Measurements from ENCODE around the gene SCARF2. TPM values are rescaled to one million over a fixed set of nuclear protein-coding genes. Genes with fewer than 3 reads are reported as not detected.
"Not testable (repeated sequence)": the region's sequence is repeated elsewhere in the genome, so short reads cannot be mapped to it uniquely, and the experiment has no call there.

The SCARF2 gene
- total and polyA plus RNA-seq, 2 donors (not counting 1 experiment from before 2014, with no cell fraction given): 8.1 to 14.5 TPM

- peak in 1 of 2 donors; percentile 51 for DNase-seq (ENCODE audit: low read depth in 2 of 2)
- Histone ChIP-seq H3K9me3 (ENCODE audit: control insufficient read depth, insufficient read depth, low read depth, low read length) (no peaks in the 10 kb centered on the region), H3K36me3 (ENCODE audit: control insufficient read depth, insufficient read depth, low read length) (no peaks in the 10 kb centered on the region), H3K79me2 (ENCODE audit: control insufficient read depth, insufficient read depth, low read length) (no peaks in the 10 kb centered on the region), H3K27ac (ENCODE audit: insufficient read depth, low read length) (no peak overlapping the region), H3K4me1 (ENCODE audit: control insufficient read depth, extremely low read depth, insufficient read depth, low read length) (no peaks in the 10 kb centered on the region), H3K27me3 (ENCODE audit: control insufficient read depth, insufficient read depth, low read length) (no peaks in the 10 kb centered on the region), H2AFZ (ENCODE audit: low read length) (no peak overlapping the region), H3K9ac (ENCODE audit: insufficient read depth, low read length) (no peak overlapping the region), H4K20me1 (ENCODE audit: control insufficient read depth, extremely low read depth, insufficient read depth, low read length) (no peaks in the 10 kb centered on the region), H3K4me3 (replicated peaks in 1 of 4; ENCODE audit: control extremely low read depth in 1 of 4, insufficient read depth in 1 of 4, low read depth in 3 of 4, low read length in 4 of 4) (no peak overlapping the region), H3K4me2 (ENCODE audit: extremely low read depth, insufficient read depth, low read length) (no peak overlapping the region)
- TF ChIP-seq EZH2 (IDR thresholded peaks at IDR 0.05; ENCODE audit: low read length, missing control alignments) (no peak), CTCF (conservative IDR thresholded peaks at IDR 0.05 in 1 of 2, IDR thresholded peaks at IDR 0.05 in 1 of 2; ENCODE audit: low read depth in 1 of 2, low read length in 2 of 2) (no peak)
Measured at GRCh38 chr22:20455709-20456063, 18.1 kb upstream of the SCARF2 start.

GRCh38 chr22:20453222-20453621, 15.6 kb upstream of the SCARF2 start:
- DNase-seq (ENCODE audit: low read depth in 2 of 2): no peak
- TF ChIP-seq CTCF (conservative IDR thresholded peaks at IDR 0.05 in 1 of 2, IDR thresholded peaks at IDR 0.05 in 1 of 2; ENCODE audit: low read depth in 1 of 2, low read length in 2 of 2) (no peak), EZH2 (IDR thresholded peaks at IDR 0.05; ENCODE audit: low read length, missing control alignments) (no peak)
- no peak overlapping the region for H2AFZ ChIP-seq (ENCODE audit: low read length)
- no peak overlapping the region for H3K27ac ChIP-seq (ENCODE audit: insufficient read depth, low read length)
- no peak overlapping the region for H3K4me2 ChIP-seq (ENCODE audit: extremely low read depth, insufficient read depth, low read length)
- no peaks in the 10 kb centered on the region for H3K27me3 ChIP-seq (ENCODE audit: control insufficient read depth, insufficient read depth, low read length)
- no peaks in the 10 kb centered on the region for H3K9me3 ChIP-seq (ENCODE audit: control insufficient read depth, insufficient read depth, low read depth, low read length)
- no peak overlapping the region for H3K4me3 ChIP-seq (replicated peaks in 1 of 4; ENCODE audit: control extremely low read depth in 1 of 4, insufficient read depth in 1 of 4, low read depth in 3 of 4, low read length in 4 of 4)
- no peaks in the 10 kb centered on the region for H4K20me1 ChIP-seq (ENCODE audit: control insufficient read depth, extremely low read depth, insufficient read depth, low read length)
- H3K79me2 ChIP-seq (ENCODE audit: control insufficient read depth, insufficient read depth, low read length): no peaks in the 10 kb centered on the region
- no peaks in the 10 kb centered on the region for H3K36me3 ChIP-seq (ENCODE audit: control insufficient read depth, insufficient read depth, low read length)
- no peaks in the 10 kb centered on the region for H3K4me1 ChIP-seq (ENCODE audit: control insufficient read depth, extremely low read depth, insufficient read depth, low read length)
- no peak overlapping the region for H3K9ac ChIP-seq (ENCODE audit: insufficient read depth, low read length)

- no peak for TF ChIP-seq CTCF (conservative IDR thresholded peaks at IDR 0.05 in 1 of 2, IDR thresholded peaks at IDR 0.05 in 1 of 2; ENCODE audit: low read depth in 1 of 2, low read length in 2 of 2)
- TF ChIP-seq EZH2 (IDR thresholded peaks at IDR 0.05; ENCODE audit: low read length, missing control alignments): no peak
- H3K27ac ChIP-seq (ENCODE audit: insufficient read depth, low read length): no peak overlapping the region
Measured at GRCh38 chr22:20451920-20452319, 14.3 kb upstream of the SCARF2 start.

GRCh38 chr22:20451129-20451778, 13.6 kb upstream of the SCARF2 start:
- H3K79me2 ChIP-seq (ENCODE audit: control insufficient read depth, insufficient read depth, low read length); H2AFZ ChIP-seq (ENCODE audit: low read length); H3K36me3 ChIP-seq (ENCODE audit: control insufficient read depth, insufficient read depth, low read length); H3K4me2 ChIP-seq (ENCODE audit: extremely low read depth, insufficient read depth, low read length); H3K9ac ChIP-seq (ENCODE audit: insufficient read depth, low read length); H3K4me3 ChIP-seq (replicated peaks in 1 of 4; ENCODE audit: control extremely low read depth in 1 of 4, insufficient read depth in 1 of 4, low read depth in 3 of 4, low read length in 4 of 4); H3K4me1 ChIP-seq (ENCODE audit: control insufficient read depth, extremely low read depth, insufficient read depth, low read length); H3K9me3 ChIP-seq (ENCODE audit: control insufficient read depth, insufficient read depth, low read depth, low read length); DNase-seq (ENCODE audit: low read depth in 2 of 2); H3K27me3 ChIP-seq (ENCODE audit: control insufficient read depth, insufficient read depth, low read length); H3K27ac ChIP-seq (ENCODE audit: insufficient read depth, low read length); H4K20me1 ChIP-seq (ENCODE audit: control insufficient read depth, extremely low read depth, insufficient read depth, low read length): not testable (repeated sequence)

More at GRCh38 chr22:20451920-20452319, 14.3 kb upstream of the SCARF2 start:
- Histone ChIP-seq H3K4me3 (replicated peaks in 1 of 4; ENCODE audit: control extremely low read depth in 1 of 4, insufficient read depth in 1 of 4, low read depth in 3 of 4, low read length in 4 of 4) (no peak overlapping the region), H4K20me1 (ENCODE audit: control insufficient read depth, extremely low read depth, insufficient read depth, low read length) (no peaks in the 10 kb centered on the region), H3K36me3 (ENCODE audit: control insufficient read depth, insufficient read depth, low read length) (no peaks in the 10 kb centered on the region), H3K4me2 (ENCODE audit: extremely low read depth, insufficient read depth, low read length) (no peak overlapping the region), H3K27me3 (ENCODE audit: control insufficient read depth, insufficient read depth, low read length) (no peaks in the 10 kb centered on the region), H3K9ac (ENCODE audit: insufficient read depth, low read length) (no peak overlapping the region), H3K9me3 (ENCODE audit: control insufficient read depth, insufficient read depth, low read depth, low read length) (no peaks in the 10 kb centered on the region), H2AFZ (ENCODE audit: low read length) (no peak overlapping the region), H3K4me1 (ENCODE audit: control insufficient read depth, extremely low read depth, insufficient read depth, low read length) (no peaks in the 10 kb centered on the region), H3K79me2 (ENCODE audit: control insufficient read depth, insufficient read depth, low read length) (no peaks in the 10 kb centered on the region)
- DNase-seq (ENCODE audit: low read depth in 2 of 2): no peak
